Body of pancreas (tissue), 4 donors: ENCODE measurements around the gene SLC50A1. TPM values are rescaled to one million over a fixed set of nuclear protein-coding genes. Genes with fewer than 3 reads are reported as not detected.
"Not testable (repeated sequence)": the region's sequence is repeated elsewhere in the genome, so short reads cannot be mapped to it uniquely, and the experiment has no call there.

Source experiments
- ATAC-seq: fragments of 150-250 bp; one replicate; pipeline ENCODE4 v1.9.1; 2016
- DNase-seq, 4 donors: peaks; one replicate each; pipeline ENCODE4 v3.0.0-alpha.2; 2019
- H3K27ac ChIP-seq, 4 donors: fragments of 200-600 bp; sonication (generic); 1 replicate in 3 of 4; 2 replicates in 1 of 4; pipeline versions ENCODE4 v1.5.1 to v1.6.1; 2016 to 2019; ENCODE audit warnings: mild to moderate bottlenecking in 1 of 4, mixed read lengths in 1 of 4, moderate library complexity in 1 of 4
- H3K27me3 ChIP-seq, 2 donors: fragments of 200-600 bp; sonication (generic); one replicate each; pipeline ENCODE4 v1.6.0; 2016; ENCODE audit warnings: mild to moderate bottlenecking in 1 of 2
- H3K36me3 ChIP-seq, 2 donors: fragments of 200-600 bp; sonication (generic); replicated peaks in 1 of 2; 2 replicates each; pipeline ENCODE4 v1.5.1; 2016; ENCODE audit warnings: low read depth in 2 of 2; ENCODE audit not compliant: insufficient read depth in 1 of 2
- H3K4me1 ChIP-seq: fragments of 200-600 bp; sonication (generic); one replicate; pipeline ENCODE4 v1.6.0; 2016
- H3K4me3 ChIP-seq, 2 donors: fragments of 200-600 bp; sonication (generic); 1 replicate in 1 of 2; 2 replicates in 1 of 2; pipeline ENCODE4 v1.5.1; 2016 to 2019
- H3K9me3 ChIP-seq, 3 donors: fragments of 200-600 bp; sonication (generic); 1 replicate in 2 of 3; 2 replicates in 1 of 3; pipeline ENCODE4 v1.5.1; 2016
- POLR2A ChIP-seq, 3 donors: fragments of 450-650 bp; IDR thresholded peaks; one replicate each; pipeline ENCODE4 v1.6.1; 2016; ENCODE audit warnings: antibody characterized with exemption in 3 of 3, mild to moderate bottlenecking in 2 of 3
- WGBS, 2 donors: methylation state at CpG; one replicate each; pipeline ENCODE4 v1.1.5; 2017; 5-methylcytosine and 5-hydroxymethylcytosine counted together
- intact Hi-C: fragments of 100-400 bp; cut with DNase I; formaldehyde crosslinking; loops from one replicate; pipeline ENCODE4 v1.15.1; 2023
- total RNA-seq, 2 donors: library from RNA; depleted of rRNA; stranded (reverse); fragments of >200 nt; gene quantifications; one replicate each; pipeline ENCODE4 v1.1.0, GENCODE V29; 2016
- TF ChIP-seq, protein P1 (sequence below), 7 experiments: fragments of 450-650 bp in 4 of 7; fragments of 200-600 bp in 3 of 7; sonication (generic) in 3 of 7; IDR thresholded peaks; one replicate each; pipeline ENCODE4 v1.5.1; 2016 to 2019; ENCODE audit warnings: antibody characterized with exemption in 7 of 7

Gene SLC50A1
- total RNA-seq, 2 donors from 2014 or later, result 13.7 to 25.7 TPM

DNA sequence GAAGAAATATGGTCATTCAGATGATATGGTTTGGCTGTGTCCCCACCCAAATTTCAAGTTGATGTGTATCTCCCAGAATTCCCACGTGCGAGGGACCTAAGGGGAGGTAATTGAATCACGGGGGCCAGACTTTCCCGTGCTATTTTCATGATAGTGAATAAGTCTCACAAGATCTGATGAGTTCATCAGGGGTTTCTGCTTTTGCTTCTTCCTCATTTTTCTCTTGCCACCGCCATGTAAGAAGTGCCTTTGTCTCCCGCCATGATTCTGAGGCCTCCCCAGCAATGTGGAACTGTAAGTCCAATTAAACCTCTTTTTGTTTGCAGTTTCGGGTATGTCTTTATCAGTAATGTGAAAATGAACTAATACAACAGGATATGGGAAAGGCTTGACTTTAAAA lies 6.1 kb downstream of the SLC50A1 start:
- intact Hi-C loops, result no loop called here
- ATAC-seq, result no peak
- Histone ChIP-seq H3K9me3 (no peaks in the 10 kb centered on the region), H3K4me3 (no peak overlapping the region), H3K27me3 (no peaks in the 10 kb centered on the region), H3K36me3 (no peaks in the 10 kb centered on the region), H3K4me1 (peaks cover 30% of the 10 kb centered on the region), H3K27ac (no peak overlapping the region)
- DNase-seq, result no peak
- 70 to 73% methylated on average over 7 of the region's 7 CpGs for WGBS, 2 donors
- TF ChIP-seq POLR2A (IDR thresholded peaks at IDR 0.05), result no peak
- TF ChIP-seq, protein P1, sequence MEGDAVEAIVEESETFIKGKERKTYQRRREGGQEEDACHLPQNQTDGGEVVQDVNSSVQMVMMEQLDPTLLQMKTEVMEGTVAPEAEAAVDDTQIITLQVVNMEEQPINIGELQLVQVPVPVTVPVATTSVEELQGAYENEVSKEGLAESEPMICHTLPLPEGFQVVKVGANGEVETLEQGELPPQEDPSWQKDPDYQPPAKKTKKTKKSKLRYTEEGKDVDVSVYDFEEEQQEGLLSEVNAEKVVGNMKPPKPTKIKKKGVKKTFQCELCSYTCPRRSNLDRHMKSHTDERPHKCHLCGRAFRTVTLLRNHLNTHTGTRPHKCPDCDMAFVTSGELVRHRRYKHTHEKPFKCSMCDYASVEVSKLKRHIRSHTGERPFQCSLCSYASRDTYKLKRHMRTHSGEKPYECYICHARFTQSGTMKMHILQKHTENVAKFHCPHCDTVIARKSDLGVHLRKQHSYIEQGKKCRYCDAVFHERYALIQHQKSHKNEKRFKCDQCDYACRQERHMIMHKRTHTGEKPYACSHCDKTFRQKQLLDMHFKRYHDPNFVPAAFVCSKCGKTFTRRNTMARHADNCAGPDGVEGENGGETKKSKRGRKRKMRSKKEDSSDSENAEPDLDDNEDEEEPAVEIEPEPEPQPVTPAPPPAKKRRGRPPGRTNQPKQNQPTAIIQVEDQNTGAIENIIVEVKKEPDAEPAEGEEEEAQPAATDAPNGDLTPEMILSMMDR (IDR thresholded peaks at IDR 0.05), result no peak

DNA sequence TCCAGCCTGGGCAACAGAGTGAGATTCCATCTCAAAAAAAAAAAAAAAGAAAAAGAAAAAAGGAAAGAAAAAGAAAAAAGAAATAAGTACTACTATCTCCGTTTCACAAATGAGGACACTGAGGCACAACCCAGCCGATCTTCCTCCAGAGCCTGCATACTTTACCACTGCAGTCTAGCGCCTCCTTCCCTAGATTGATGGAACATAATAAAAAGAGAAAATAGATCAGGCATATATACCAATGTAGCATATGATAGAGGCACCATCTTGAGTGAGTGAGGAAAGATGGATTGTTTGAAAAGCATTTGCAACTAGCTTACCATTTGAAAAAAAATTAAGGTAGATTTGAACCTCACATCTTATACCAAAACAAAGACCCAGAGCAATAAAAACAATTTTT lies 9.8 kb downstream of the SLC50A1 start:
- TF ChIP-seq POLR2A (IDR thresholded peaks at IDR 0.05), result no peak
- TF ChIP-seq, protein P1 (IDR thresholded peaks at IDR 0.05), result peak in 1 of 7 experiments; percentile 6
- Histone ChIP-seq H3K4me1 (no peaks in the 10 kb centered on the region), H3K27ac (no peak overlapping the region), H3K36me3 (no peaks in the 10 kb centered on the region), H3K9me3 (no peaks in the 10 kb centered on the region), H3K4me3 (no peak overlapping the region), H3K27me3 (no peaks in the 10 kb centered on the region)
- ATAC-seq (no peak), DNase-seq (no peak)
- WGBS, 2 donors, result 53 to 74% methylated on average over 3 of the region's 3 CpGs
- intact Hi-C loops, result no loop called here

DNA sequence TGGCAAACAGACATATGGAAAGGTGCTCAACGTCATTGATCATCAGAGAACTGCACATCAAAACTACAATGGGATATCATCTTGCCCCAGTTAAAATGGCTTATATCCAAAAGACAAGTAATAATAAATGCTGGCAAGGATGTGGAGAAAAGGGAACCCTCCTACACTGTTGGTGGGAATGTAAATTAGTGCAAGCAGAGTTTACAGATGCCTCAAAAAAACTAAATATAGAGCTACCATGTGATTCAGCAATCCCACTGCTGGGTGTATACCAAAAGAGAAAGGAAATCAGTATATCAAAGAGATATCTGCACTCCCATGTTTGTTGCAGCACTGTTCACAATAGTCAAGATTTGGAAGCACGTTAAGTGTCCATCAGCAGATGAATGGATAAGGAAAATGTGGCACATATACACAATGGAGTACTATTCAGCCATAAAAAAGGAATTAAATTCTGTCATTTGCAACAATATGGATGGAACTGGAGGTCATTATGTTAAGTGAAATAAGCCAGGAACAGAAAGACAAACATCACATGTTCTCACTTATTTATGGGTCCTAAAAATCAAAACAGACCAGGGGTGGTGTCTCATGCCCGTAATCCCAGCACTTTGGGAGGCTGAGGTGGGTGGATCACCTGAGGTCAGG lies 20.5 kb downstream of the SLC50A1 start:
- H3K27me3 ChIP-seq, H3K9me3 ChIP-seq, H3K36me3 ChIP-seq, H3K4me1 ChIP-seq, H3K4me3 ChIP-seq, H3K27ac ChIP-seq, ATAC-seq, intact Hi-C loops, DNase-seq: not testable (repeated sequence)
- WGBS, 2 donors, result 55 to 64% methylated on average over 3 of the region's 3 CpGs

DNA sequence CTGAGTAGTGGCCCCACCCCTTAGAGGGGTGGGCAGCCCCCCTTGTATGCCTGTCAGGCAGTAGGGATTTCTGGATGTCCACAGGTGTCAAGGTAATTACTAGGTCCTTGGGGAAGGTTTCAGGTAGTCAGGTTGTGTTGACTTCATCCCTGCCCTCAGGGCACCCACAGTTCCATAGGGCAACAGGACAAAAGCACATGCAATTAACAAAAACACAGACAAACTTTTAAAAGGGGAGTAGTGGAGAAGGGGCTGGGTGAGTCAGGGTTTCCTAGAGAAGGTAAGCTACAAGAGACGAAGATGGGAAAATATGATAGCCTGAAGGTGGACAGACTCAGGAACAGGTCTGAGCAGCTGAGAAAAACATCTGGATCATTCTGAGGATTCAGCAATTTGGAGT lies 23.3 kb downstream of the SLC50A1 start:
- Histone ChIP-seq H3K27me3 (no peaks in the 10 kb centered on the region), H3K27ac (no peak overlapping the region), H3K4me1 (no peaks in the 10 kb centered on the region), H3K9me3 (no peaks in the 10 kb centered on the region), H3K4me3 (no peak overlapping the region), H3K36me3 (no peaks in the 10 kb centered on the region)
- DNase-seq (no peak), ATAC-seq (no peak)
- intact Hi-C loops, result no loop called here
- 44 to 56% methylated on average over 1 of the region's 1 CpG for WGBS, 2 donors
- TF ChIP-seq, protein P1 (IDR thresholded peaks at IDR 0.05), result no peak
- TF ChIP-seq POLR2A (IDR thresholded peaks at IDR 0.05), result no peak

DNA sequence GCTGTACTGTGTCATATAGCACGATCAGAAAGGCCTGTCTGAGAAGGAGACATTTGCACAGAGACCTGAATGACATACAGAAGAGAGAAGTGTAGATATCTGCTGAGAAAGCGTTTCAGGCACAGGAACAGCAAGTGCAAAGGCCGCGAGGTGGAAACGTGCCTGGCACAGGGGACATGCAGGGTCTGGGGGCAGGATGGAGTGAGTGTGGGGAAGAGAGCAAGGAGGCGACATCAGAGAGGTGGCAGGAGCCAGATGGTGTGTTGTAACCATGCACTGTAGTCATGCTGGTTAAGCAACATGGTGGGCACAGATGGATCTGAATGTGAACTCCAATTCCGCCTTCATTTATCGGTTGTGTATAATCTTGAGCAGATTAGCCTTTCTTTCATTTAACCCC lies 24.5 kb downstream of the SLC50A1 start:
- Histone ChIP-seq H3K4me1 (no peaks in the 10 kb centered on the region), H3K4me3 (no peak overlapping the region), H3K27me3 (no peaks in the 10 kb centered on the region), H3K9me3 (no peaks in the 10 kb centered on the region), H3K36me3 (no peaks in the 10 kb centered on the region), H3K27ac (no peak overlapping the region)
- WGBS, 2 donors, result 58 to 79% methylated on average over 8 of the region's 8 CpGs
- DNase-seq, result no peak
- TF ChIP-seq, protein P1 (IDR thresholded peaks at IDR 0.05), result no peak
- TF ChIP-seq POLR2A (IDR thresholded peaks at IDR 0.05), result no peak
- intact Hi-C loops, result no loop called here
- no peak for ATAC-seq

DNA sequence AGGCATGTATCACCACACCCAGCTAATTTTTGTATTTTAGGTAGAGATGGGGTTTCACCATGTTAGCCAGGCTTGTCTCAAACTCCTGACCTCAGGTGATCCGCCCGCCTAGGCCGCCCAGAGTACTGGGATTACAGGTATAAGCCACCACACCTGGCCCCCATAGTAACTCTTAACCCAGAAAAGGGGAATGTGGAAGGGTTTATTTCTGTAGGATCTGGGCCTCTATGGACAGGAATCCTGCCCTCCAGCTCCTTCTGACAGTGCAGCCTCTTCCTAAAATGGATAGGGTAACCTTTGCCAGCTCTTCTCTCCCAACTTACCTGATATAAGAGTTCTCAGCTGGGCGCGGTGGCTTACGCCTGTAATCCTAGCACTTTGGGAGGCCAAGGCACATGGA lies 27.0 kb downstream of the SLC50A1 start:
- intact Hi-C loops, H3K9me3 ChIP-seq, ATAC-seq, H3K27me3 ChIP-seq, H3K4me1 ChIP-seq, H3K36me3 ChIP-seq, H3K27ac ChIP-seq, H3K4me3 ChIP-seq, DNase-seq: not testable (repeated sequence)
- WGBS, 2 donors, result 94 to 95% methylated on average over 4 to 6 of the region's 6 CpGs

DNA sequence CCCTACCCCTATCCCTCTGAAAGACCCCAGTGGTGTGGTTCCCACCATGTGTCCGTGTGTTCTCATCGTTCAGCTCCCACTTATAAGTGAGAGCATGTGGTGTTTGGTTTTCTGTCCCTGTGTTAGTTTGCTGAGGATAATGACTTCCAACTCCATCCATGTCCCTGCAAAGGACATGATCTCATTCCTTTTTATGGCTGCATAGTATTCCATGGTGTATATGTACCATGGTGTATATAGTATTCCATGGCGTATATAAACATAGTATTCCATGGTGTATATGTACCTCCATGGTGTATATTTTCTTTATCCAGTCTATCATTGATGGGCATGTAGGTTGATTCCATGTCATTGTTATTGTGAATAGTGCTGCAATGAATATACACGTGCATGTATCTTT lies 28.1 kb downstream of the SLC50A1 start:
- ATAC-seq, H3K27me3 ChIP-seq, H3K9me3 ChIP-seq, intact Hi-C loops, DNase-seq, H3K36me3 ChIP-seq, H3K4me3 ChIP-seq, H3K27ac ChIP-seq: not testable (repeated sequence)
- 89 to 96% methylated on average over 4 of the region's 4 CpGs for WGBS, 2 donors
- peaks cover 11% of the 10 kb centered on the region for H3K4me1 ChIP-seq

DNA sequence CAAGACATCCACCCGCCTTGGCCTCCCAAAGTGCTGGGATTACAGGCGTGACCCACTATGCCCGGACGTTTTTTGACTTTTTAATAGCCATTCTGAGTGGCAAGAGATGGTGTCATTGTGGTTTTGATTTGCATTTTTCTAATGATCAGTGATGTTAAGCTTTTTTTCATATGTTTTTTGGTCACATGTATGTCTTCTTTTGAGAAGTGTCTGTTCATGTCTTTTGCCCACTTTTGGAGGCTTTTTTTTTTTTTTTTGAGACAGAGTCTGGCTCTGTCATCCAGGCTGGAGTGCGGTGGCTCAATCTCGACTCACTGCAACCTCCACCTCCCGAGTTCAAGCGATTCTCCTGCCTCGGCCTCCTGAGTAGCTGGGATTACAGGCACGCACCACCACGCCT lies 29.0 kb downstream of the SLC50A1 start:
- not testable (repeated sequence) for H3K36me3 ChIP-seq, H3K9me3 ChIP-seq, H3K27ac ChIP-seq, H3K4me3 ChIP-seq, ATAC-seq, H3K27me3 ChIP-seq, DNase-seq
- 78 to 85% methylated on average over 10 of the region's 11 CpGs for WGBS, 2 donors
- peaks cover 11% of the 10 kb centered on the region for H3K4me1 ChIP-seq
- intact Hi-C loops, result loop anchor here (5.0 kb wide), 2 partner anchors 32 to 72 kb away; no protein-coding TSS in a partner anchor
